HG03139 (cell line): ENCODE measurements around the gene HOXA7.

Experiments used
- ATAC-seq: cut with Tn5 transposase; IDR thresholded peaks from one replicate; pipeline ENCODE4 v1.9.1; 2021; ENCODE audit not compliant: unreplicated experiment

HOXA7 gene

DNA sequence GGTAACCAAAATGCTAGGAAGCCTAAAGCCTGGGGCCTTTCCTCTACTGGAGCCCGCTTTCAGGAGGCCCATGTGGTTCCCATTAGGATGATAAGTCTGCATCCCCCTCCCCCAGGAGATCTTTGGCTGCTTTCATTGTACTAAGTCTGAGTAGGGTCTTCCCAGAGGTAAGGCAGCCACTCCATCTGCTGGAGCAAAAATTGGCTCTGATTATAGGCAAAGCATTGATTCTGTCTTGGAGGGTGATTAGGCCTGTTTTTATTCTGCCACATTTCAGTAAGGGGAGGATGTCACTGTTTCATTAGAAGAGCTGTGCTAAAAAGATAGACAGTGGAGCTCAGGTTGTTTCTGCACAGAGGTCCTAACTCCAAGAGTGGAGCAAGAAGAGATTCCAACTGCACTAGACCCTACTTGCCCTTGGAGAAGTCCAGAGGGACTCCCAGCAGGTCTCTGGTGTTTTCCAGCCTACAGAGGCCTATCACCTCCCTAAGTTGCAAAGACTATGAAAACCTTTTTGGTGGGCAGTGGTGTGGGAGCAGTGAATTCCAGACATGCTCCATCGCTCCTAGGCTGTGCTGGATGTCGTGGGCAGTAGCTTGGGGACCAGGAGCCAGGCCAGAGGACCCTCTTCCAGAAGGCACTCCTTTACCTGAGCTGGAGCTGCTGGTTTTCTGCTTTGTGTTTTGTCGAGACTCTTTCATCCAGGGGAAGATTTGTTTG, 46.8 kb downstream of the HOXA7 start:
- ATAC-seq: no peak

DNA sequence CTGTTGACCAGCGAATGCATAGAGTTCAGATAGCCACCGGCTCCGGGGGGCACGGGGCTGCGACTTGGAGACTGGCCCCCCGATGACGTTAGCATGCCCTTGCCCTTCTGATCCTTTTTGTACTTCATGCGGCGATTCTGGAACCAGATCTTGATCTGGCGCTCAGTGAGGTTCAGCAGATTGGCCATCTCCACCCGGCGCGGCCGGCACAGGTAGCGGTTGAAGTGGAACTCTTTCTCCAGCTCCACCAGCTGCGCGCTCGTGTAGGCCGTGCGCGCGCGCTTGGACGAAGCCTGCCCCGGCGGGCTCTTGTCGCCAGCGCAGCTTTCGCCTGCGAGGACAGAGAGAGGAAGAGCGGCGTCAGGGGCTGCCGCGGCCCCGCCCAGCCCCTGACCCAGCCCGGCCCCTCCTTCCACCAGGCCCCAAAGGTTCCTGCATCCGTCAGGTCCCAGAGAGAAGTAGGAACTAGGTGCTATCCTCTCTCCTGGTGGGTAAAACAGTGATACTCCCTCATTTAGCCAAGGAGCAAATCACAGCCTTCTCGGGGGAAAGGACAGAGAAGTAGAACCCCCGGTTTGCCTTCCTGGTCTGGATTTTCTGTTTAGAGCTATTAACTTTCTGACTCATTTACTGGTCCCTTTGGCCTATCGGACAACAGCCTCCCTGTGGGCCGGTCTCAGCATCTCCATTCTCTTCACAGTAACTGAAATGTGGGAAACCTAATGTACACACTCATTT, 47.9 kb downstream of the HOXA7 start:
- no peak for ATAC-seq

DNA sequence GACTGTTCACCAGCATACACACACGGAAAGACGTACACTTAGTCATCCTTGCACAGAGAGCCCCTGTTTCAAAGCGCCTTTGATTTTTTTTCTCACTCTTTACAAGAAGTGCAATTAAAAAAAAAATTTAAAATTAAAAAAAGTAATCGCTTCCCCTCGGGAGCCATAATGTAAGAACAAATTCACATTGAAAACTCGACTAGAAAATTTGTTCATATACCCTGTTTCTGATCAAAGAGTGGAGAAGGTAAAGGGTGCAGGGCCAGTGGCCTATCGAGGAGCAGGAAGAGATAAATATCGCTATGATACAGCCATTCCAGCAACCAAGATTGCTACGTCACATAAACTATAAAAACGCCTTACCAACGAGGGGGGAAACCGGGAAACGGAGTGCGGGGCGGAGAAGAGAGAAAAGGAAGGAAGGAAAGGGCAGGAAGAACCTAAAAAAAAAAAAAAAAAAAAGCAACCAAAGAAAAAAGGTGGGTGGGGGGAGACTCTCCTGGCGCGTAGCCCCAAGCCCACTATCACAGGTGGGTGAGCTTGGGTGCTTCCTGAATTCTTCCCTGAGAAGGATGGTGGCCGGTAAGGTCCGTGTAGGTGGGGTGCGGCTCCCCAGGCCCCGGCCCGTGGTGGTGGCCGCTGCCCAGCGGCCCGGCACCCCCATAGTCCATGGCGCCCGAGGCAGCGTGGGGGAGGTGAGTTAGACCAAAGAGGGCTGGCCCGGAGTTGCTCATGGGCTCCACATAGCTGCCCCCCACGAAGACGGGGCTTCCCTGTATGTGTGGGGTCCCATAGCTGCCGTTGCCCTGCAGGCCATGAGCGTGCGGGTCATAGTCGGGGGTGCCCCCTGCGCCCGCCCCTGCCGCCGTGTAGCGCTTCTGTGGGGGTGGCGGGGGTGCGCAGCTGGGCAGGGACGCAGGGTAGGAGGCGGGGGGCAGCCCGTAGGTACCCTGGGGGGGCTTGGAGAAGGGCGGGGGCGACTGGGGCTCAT, 48.8 kb downstream of the HOXA7 start:
- ATAC-seq: no peak

DNA sequence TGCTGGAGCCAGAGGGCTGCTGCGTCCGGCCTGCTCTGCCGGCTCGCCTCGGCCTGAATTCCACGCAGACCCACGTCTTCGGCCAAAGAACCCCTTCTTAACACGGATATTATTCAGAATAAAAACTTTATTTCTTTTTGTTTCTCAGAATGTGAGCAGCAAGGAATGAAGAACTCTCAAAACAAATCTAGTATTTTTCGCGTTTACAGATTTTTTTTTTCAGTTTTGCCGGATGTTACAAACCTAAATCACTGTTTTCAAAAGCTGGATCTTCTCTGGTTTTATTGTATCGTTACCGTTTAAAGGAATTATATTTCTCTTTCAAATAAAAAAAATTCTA, 49.6 kb downstream of the HOXA7 start:
- ATAC-seq: no peak

DNA sequence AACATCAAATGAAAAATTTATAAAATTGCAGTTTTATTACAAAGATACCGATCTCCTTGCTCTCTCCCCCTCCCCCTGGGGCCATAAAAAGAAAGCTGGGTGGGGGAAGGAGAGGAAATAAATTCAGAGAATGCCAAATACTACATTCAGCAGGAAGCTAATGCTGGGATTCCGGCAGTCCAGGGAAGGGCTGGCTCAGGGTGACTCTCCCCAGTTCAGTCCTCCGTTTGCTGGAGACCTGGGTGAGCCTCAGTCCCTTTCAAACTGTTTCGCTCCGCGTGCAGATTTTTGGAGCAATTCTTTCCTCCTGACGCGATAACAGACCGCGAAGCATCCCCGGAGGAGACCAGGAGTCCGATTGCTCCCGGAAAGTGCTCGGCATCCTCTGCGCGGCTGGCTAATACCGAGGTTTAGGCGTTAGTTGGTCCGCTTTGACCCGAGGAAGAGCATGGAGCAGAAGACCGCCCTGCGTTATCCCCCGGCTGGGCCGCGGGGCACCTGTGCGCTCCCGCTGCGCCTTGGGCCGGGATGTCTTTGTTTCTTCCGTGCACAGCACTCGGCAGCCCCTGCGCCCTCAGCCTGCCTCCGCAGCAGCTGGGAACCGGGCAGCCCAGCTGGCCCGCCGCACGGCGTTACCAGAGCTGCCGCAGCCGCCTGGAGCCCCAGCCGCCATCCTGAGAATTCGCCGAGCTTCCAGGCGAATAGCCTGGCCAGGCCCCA, 50.1 kb downstream of the HOXA7 start:
- ATAC-seq: no peak

DNA sequence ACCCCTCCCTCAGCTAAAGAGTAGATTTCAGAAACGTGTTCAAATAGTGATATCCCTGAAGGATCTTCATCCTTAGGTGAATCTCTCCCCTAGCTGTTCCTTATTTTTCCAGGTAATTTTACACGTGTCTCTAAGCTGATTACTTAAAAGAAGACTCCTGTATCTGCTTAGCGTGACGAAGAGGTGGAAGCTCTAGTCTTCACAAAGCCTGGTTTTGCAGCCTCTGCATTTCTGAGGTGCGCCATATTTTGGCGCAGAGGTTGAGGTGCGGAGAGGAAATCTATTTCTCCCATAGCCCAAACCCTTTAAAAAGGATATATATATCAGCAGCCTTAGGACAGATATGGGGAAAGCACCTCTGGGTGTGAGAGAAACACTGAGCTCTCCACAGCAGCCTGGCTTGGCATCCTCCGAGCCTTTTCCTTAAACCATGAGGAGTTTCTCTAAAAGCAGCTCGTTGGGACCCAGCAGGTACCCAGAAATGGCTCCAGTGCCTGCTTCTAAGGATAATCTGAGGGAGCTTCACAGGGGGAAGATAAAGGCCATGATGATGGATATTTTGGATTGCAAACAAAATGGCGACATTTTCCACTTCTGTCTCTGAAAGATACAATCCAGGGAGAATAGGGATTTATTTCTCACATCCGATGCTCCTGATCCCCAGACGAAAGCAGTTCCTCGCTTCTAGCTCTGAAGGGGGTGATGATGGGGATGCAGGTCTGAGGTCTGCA, 51.0 kb downstream of the HOXA7 start:
- no peak for ATAC-seq

DNA sequence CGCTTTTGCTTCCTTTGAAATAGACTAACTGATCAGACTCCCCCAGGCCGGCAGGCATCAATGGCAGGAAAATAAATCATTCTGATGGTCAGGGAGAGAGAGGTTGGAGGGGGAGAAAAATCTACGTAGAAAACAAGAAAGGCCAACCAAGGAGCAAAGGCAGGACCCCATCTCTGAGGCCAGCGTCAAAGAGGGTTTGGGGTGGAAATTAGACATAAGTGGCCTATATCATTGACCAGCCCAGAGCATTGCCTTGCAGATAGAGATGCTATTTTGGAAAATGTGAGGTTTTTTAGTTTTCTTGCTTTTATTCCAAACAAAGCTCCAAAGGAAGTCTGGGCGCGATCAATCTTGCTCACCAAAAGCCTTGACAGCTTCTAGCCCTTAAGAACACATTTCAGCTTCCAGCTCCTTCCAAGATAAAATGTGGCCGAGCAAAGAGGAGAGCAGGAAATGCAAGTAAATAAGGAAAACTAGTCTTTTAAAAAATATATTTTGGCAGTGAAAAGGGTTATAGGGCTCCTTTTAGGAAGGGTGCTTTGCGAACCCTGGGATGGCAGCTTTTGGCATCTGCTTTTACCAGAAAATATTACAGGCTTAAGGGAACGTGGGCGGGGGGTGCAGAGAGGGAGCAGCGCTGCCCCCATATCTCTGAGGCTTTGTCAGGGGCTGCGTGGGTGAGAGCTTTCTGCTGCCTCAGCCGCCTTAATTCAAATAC, 52.0 kb downstream of the HOXA7 start:
- no peak for ATAC-seq
